Measurements from ENCODE around the gene SH2D1B.

The SH2D1B gene

DNA sequence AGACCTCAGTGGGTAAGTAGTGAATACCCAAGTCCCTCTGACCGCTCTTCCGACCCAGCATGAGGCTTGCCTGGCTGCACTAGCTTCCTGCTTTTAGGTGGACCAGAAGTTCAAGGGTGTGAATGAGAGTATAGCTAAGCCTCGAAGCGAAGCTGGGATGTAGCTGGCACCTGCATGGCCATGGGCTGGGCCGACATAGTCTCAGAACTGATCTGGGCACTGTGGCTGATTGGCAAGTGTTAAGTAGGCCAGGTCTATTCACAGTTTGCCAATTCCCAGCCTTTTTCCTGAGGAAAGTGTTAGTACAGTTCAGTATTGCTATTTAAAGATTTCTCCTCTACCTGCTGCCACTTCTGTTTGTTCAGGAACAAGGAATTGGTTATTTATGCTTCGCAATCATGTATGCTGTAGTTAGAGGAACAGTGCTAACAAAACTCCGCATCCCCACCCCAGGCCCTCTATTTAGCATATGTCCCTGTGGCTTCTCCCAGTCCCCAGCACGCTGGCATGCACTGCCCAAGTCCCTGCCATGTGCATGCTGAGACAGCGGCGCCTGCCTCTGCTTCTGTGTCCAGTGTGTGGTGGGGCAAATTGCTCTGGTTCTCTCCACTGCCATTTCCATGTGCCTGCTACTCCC is 51.6 kb downstream of the SH2D1B start:
- no peaks in the 10 kb centered on the region for H3K36me3 ChIP-seq (ENCODE audit: insufficient read depth)
- H2AFZ ChIP-seq (ENCODE audit: low read depth) = no peak overlapping the region
- no peaks in the 10 kb centered on the region for H3K27me3 ChIP-seq (ENCODE audit: insufficient read depth, low read depth)
- H3K9ac ChIP-seq = no peak overlapping the region
- H3K79me2 ChIP-seq (ENCODE audit: insufficient read depth, low read depth) = no peaks in the 10 kb centered on the region
- no peaks in the 10 kb centered on the region for H4K20me1 ChIP-seq (ENCODE audit: insufficient read depth)
- TF ChIP-seq CTCF (conservative IDR thresholded peaks at IDR 0.05; ENCODE audit: low read depth, low read length) = no peak
- H3K4me3 ChIP-seq (IDR thresholded peaks at IDR 0.05; ENCODE audit: insufficient read depth, low read depth, low read length) = no peak overlapping the region
- no peak overlapping the region for H3K4me2 ChIP-seq
- no peak overlapping the region for H3K27ac ChIP-seq
- peaks cover 3% of the 10 kb centered on the region for H3K4me1 ChIP-seq (ENCODE audit: low read depth, poor library complexity, severe bottlenecking)

- peaks cover 3% of the 10 kb centered on the region for H3K4me1 ChIP-seq (ENCODE audit: low read depth, poor library complexity, severe bottlenecking)
- H3K79me2 ChIP-seq (ENCODE audit: insufficient read depth, low read depth) = no peaks in the 10 kb centered on the region
- no peaks in the 10 kb centered on the region for H3K27me3 ChIP-seq (ENCODE audit: insufficient read depth, low read depth)
- TF ChIP-seq CTCF (conservative IDR thresholded peaks at IDR 0.05; ENCODE audit: low read depth, low read length) = no peak
- H3K36me3 ChIP-seq (ENCODE audit: insufficient read depth) = no peaks in the 10 kb centered on the region
- no peak overlapping the region for H3K27ac ChIP-seq
- no peak overlapping the region for H3K9ac ChIP-seq
- no peaks in the 10 kb centered on the region for H4K20me1 ChIP-seq (ENCODE audit: insufficient read depth)
- H3K4me2 ChIP-seq = no peak overlapping the region
- no peak overlapping the region for H3K4me3 ChIP-seq (IDR thresholded peaks at IDR 0.05; ENCODE audit: insufficient read depth, low read depth, low read length)
- no peak overlapping the region for H2AFZ ChIP-seq (ENCODE audit: low read depth)
Observed at GRCh38 chr1:162359523-162360236, 52.3 kb downstream of the SH2D1B start.

- Histone ChIP-seq H3K79me2 (ENCODE audit: insufficient read depth, low read depth) (no peaks in the 10 kb centered on the region), H3K36me3 (ENCODE audit: insufficient read depth) (no peaks in the 10 kb centered on the region), H3K4me3 (IDR thresholded peaks at IDR 0.05; ENCODE audit: insufficient read depth, low read depth, low read length) (no peak overlapping the region), H3K4me1 (ENCODE audit: low read depth, poor library complexity, severe bottlenecking) (peaks cover 3% of the 10 kb centered on the region), H4K20me1 (ENCODE audit: insufficient read depth) (no peaks in the 10 kb centered on the region), H3K4me2 (no peak overlapping the region), H3K9ac (no peak overlapping the region), H3K27me3 (ENCODE audit: insufficient read depth, low read depth) (no peaks in the 10 kb centered on the region), H3K27ac (no peak overlapping the region), H2AFZ (ENCODE audit: low read depth) (no peak overlapping the region)
- TF ChIP-seq CTCF (conservative IDR thresholded peaks at IDR 0.05; ENCODE audit: low read depth, low read length) = no peak
Observed at GRCh38 chr1:162358928-162359327, 53.0 kb downstream of the SH2D1B start.

GRCh38 chr1:162357681-162358266 is 54.2 kb downstream of the SH2D1B start:
- Histone ChIP-seq H3K79me2 (ENCODE audit: insufficient read depth, low read depth) (no peaks in the 10 kb centered on the region), H3K27ac (no peak overlapping the region), H3K27me3 (ENCODE audit: insufficient read depth, low read depth) (no peaks in the 10 kb centered on the region), H3K4me2 (no peak overlapping the region), H3K9ac (no peak overlapping the region), H3K36me3 (ENCODE audit: insufficient read depth) (no peaks in the 10 kb centered on the region), H3K4me1 (ENCODE audit: low read depth, poor library complexity, severe bottlenecking) (peaks cover 3% of the 10 kb centered on the region), H3K4me3 (IDR thresholded peaks at IDR 0.05; ENCODE audit: insufficient read depth, low read depth, low read length) (no peak overlapping the region), H4K20me1 (ENCODE audit: insufficient read depth) (no peaks in the 10 kb centered on the region), H2AFZ (ENCODE audit: low read depth) (no peak overlapping the region)
- peak; percentile 92 for TF ChIP-seq CTCF (conservative IDR thresholded peaks at IDR 0.05; ENCODE audit: low read depth, low read length)
